Glomerular endothelial cell (primary cell): Measurements from ENCODE around the gene GNA12. TPM values are rescaled to one million over a fixed set of nuclear protein-coding genes. Genes with fewer than 3 reads are reported as not detected.

ENCODE experiments used
- DNase-seq: peaks from one replicate; pipeline ENCODE4 v3.0.0-alpha.2; 2011; ENCODE audit warnings: low read depth, low spot score; ENCODE audit errors: extremely low read depth
- total RNA-seq: library from RNA; depleted of rRNA; stranded (reverse); fragments of >200 nt; gene quantifications from 2 replicates; pipeline ENCODE4 v1.2.3, GENCODE V29; 2015

Gene GNA12
- total RNA-seq, 1 donor from 2014 or later: 86.9 TPM

- no peak for DNase-seq
These were observed 57.4 kb downstream of the GNA12 start for GRCh38 chr7:2786607-2787116.

DNA sequence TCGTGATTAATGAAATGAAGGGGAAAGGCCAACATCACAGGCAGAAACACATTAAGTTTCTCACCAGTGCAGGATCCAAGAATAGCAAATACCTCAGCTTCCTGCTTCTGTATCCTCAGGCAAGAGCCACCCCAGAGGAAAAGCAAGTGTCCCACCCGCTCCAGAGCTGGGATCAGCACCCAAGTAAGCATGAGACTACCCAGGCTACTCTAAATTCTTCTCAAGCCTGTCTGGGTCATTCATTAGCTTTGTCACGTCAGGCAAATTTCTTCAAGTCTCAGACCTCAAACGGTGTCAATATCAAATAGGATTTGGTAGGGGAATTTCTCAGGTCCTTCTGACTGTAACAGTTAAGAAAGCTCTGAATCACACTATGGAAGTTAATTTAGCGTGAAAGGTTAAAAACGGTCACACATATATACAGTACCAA is 59.0 kb downstream of the GNA12 start:
- no peak for DNase-seq

DNA sequence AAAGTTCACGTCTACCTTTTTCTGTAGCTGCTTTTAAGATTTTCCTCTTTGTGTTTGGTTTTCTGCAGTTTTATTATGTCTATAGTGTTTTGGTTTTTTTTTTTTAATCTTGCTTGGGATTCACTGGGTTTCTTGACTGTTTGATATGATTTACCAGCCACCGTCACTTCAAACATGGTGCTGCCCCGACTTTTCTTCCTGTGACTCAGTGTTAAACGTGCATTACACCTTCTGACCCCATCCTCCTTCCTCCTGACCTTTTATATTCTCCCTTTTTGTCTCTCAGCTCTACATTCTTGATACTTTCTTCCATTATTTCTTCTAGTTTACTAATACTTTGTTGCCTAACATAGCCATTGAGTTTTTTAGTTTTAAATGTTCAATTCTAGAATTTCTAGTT is 61.5 kb downstream of the GNA12 start:
- no peak for DNase-seq

- no peak for DNase-seq
These were observed 62.0 kb downstream of the GNA12 start for GRCh38 chr7:2782121-2782520.

DNA sequence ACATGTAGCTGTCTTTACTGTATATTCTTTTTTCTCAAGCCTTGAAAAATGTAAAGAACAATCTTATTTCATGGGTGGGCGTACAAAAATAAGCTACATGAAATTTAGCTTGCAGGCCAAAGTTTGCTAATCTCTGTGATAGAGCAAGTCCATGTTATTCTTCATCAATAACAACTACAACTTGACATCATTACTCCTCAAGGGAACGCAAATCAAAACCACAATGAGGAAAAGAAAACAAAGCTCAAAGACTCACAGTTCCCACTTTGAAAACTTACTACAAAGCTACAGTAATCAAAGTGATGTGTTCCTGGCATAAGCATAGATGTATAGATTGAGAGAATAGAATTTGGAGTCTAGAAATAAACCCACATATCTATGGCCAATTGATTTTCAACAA is 62.5 kb downstream of the GNA12 start:
- no peak for DNase-seq

DNA sequence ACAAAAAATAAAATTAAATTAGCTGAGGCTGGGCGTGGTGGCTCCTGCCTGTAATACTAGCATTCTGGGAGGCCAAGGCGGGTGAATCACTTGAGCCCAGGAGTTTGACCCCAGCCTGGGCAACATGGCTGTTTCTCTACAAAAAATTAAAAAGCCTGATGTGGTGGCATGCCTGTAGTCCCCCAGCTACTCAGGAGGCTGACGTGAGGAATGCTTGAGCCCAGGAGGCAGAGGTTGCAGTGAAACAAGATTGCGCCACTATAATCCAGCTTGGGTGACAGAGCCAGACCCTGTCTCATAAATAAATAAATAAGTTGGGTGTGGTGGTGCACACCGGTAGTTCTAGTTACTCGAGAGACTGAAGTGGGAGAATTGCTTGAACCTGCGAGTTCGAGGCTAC is 65.1 kb downstream of the GNA12 start:
- DNase-seq: no peak

DNA sequence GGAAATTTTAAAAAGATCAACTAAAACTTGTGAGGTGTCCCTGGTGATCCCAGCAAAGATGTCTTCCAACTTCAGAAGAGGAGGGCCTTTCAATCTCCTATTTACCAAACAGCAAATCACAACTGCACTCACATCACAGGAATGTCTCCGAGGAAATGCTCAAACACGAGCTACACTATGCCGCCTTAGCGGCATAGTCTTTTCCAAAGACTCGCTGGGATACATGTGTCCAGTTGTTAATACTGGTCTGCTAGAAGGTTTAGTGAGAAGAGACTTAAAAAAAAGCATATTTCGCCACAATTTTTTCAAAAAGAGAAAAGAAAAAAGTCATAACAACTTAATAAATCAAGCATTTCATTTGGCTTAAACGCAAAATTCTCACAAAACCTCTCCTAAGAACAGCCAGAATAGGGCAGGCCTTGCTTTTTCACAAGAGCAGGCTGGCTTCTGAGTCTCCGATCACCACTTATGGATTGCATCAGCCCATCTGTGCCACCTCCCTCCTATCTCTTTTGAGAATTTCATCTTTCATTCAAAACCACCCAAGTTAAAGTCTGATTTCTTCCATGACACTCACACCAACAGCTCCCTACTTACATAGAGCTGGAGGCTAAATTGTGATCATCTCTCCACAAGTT is 66.1 kb downstream of the GNA12 start:
- DNase-seq: no peak

GRCh38 chr7:2776401-2776800 is 67.7 kb downstream of the GNA12 start:
- no peak for DNase-seq

DNA sequence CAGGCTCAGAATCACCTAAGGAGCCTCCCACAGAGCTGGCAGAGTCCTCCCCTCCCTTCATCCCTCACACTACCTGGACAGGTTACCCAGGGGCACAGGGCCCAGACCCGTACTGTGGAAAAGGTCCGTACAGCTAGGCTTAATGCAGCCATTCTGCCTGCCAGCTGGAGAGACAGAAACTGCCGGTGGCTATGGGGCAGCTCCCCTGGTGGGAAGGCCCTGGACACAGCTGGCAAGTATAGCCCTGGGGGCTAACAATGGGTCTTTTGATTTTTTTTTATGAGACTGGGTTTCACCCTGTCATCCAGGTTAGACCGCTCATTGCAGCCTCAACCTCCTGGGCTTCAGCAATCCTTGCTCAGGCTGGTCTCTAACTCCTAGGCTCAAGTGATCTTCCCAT is 68.3 kb downstream of the GNA12 start:
- DNase-seq: no peak

- no peak for DNase-seq
These were observed 68.7 kb downstream of the GNA12 start for GRCh38 chr7:2775376-2775775.

GRCh38 chr7:2774935-2775334 is 69.2 kb downstream of the GNA12 start:
- no peak for DNase-seq

- no peak for DNase-seq
These were observed 69.8 kb downstream of the GNA12 start for GRCh38 chr7:2774280-2774679.

DNA sequence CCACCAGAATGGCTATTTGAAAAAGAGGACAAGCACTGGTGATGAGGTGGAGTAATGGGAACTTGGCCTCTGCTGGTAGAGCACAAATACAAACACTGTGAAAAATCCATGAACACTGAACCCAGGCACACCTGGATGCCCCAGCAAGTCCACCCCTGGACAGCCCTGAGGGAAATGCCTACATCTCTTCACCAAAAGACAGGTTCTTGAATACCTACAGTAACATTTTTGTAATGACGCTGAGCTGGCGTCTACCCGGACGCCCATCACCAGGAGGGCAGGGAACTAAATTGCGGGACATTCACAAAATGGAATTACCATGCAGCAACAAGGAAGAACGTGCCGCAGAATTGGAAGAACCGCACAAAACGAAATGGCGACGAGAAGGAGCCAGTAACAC is 70.5 kb downstream of the GNA12 start:
- no peak for DNase-seq

DNA sequence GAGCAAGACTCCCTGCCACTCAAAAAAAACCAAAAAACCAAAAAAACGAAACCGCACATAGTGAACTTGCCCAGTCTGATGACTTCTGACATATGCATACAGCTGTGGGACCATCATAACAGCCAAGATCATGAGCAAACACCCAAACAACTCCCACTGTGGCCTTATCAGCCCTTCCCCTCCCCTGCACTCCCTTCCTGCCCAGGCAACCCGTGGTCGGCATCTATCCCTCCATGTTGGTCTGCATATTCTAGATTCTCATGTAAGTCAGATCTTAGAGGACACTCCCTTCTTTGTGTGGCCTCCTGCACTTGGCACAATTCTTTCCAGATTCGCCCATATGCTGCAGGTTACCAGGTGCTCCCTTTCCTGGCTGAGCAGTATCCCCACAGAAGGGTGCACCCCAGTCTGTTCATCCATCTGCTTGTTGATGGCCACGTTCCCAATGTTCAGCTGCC is 72.8 kb downstream of the GNA12 start:
- no peak for DNase-seq

- no peak for DNase-seq
These were observed 79.5 kb downstream of the GNA12 start for GRCh38 chr7:2764621-2765020.

- no peak for DNase-seq
These were observed 80.5 kb downstream of the GNA12 start for GRCh38 chr7:2763597-2763996.

DNA sequence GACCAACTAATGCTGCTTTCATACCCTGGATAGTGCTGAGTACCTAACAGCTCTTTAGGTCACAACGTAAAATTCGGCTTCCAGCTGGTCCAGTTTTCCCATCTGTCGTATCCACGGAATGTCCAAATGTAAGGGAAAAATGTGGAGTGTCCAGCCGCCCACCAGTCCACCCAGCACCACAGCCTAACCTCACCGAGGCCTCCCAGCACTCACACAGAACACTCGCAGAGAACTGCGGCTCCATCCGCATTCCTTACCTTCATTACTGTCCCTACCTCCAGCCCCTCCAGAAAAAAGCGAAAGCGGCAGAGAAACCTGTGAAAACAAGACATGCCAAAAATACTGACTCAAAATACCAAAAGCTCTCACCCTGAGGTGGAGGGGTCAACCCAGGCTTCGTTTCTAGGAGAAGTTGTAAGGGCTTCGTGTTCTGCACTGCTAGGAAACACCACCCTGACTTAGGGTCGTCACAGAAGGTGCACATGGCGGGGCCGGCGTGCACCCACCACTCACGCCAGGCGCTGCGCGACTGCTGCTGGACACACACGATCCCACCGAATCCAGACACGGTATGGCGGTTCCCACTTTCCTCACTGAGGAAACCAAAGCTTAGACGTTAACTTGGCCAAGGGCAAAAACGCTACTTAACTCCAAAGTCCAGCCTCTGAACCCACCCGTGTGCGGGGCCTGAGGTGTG is 82.2 kb downstream of the GNA12 start:
- no peak for DNase-seq

GRCh38 chr7:2761131-2761624 is 82.9 kb downstream of the GNA12 start:
- no peak for DNase-seq

GRCh38 chr7:2760098-2760889 is 83.8 kb downstream of the GNA12 start:
- no peak for DNase-seq

GRCh38 chr7:2759736-2760097 is 84.4 kb downstream of the GNA12 start:
- no peak for DNase-seq
